ENCODE measurements around the gene LPO. TPM values are rescaled to one million over a fixed set of nuclear protein-coding genes. Genes with fewer than 3 reads are reported as not detected.

The LPO gene
- total and polyA plus RNA-seq, 10 of the 15 experiments (the other 5 are each of a cell fraction or from before 2014, with no cell fraction given) = 0.03 to 0.11 (median 0.06) TPM; not detected in 7

GRCh38 chr17:58283674-58284612 lies 45.6 kb downstream of the LPO start:
- in situ Hi-C loops (cut with MboI) (no loop called here), intact Hi-C loops (cut with micrococcal nuclease; ENCODE audit: unreplicated experiment) (no loop called here)
- H3K27me3 ChIP-seq (replicated peaks in 1 of 2; ENCODE audit: control insufficient read depth in 2 of 2, insufficient read depth in 2 of 2, low read length in 1 of 2) = no peaks in the 10 kb centered on the region
- ATAC-seq = no peak
- no peak overlapping the region for H3K9ac ChIP-seq (ENCODE audit: control insufficient read depth, insufficient read depth, low read length)
- no peak overlapping the region for H3K4me2 ChIP-seq (ENCODE audit: control insufficient read depth, insufficient read depth)
- DNase-seq (ENCODE audit: low read depth, low spot score) = no peak
- BruUV-seq (replicated peaks) = no TSS peak
- no peaks in the 10 kb centered on the region for H3K4me1 ChIP-seq (ENCODE audit: control insufficient read depth, insufficient read depth, low read length)
- WGBS (ENCODE audit: insufficient coverage, insufficient replicate concordance, low lambda C conversion rate, missing lambda C conversion rate) = 37% methylated on average over 12 of the region's 12 CpGs
- H3K4me3 ChIP-seq = no peak overlapping the region
- TF ChIP-seq E4F1 (IDR thresholded peaks at IDR 0.05; ENCODE audit: borderline replicate concordance, partially characterized antibody) (no peak), KDM1A (IDR thresholded peaks at IDR 0.05; ENCODE audit: borderline replicate concordance) (no peak), POLR2AphosphoS5 (IDR thresholded peaks at IDR 0.05; ENCODE audit: low read length) (no peak), GATAD2B (conservative IDR thresholded peaks at IDR 0.05; ENCODE audit: low read depth) (no peak), HSF1 (IDR thresholded peaks at IDR 0.05; ENCODE audit: low read depth, low read length) (no peak), SP1 (IDR thresholded peaks at IDR 0.05; ENCODE audit: low read depth, low read length) (no peak), SPI1 (IDR thresholded peaks at IDR 0.05; ENCODE audit: borderline replicate concordance, insufficient read depth, low read depth, low read length) (no peak), ZBED1 (IDR thresholded peaks at IDR 0.05; ENCODE audit: borderline replicate concordance) (no peak), EZH2 (IDR thresholded peaks at IDR 0.05; ENCODE audit: borderline replicate concordance, control insufficient read depth, low read depth, low read length) (no peak)
- RAD21 ChIA-PET (ENCODE audit: unreplicated experiment) = no interaction called here
- H2AFZ ChIP-seq (ENCODE audit: control insufficient read depth, low read depth, low read length) = no peak overlapping the region
- no peaks in the 10 kb centered on the region for H3K9me3 ChIP-seq (replicated peaks; ENCODE audit: control insufficient read depth, insufficient read depth, low read length)
- POLR2A ChIA-PET = interaction anchor here (1.0 kb wide), 1 partner anchor 17 kb away, joined by 3 read pairs; no protein-coding TSS in a partner anchor
- FAIRE-seq = no peak
- CTCF ChIA-PET = interaction anchor here (0.6 to 3.4 kb wide), 3 partner anchors 7 to 21 kb away, joined by 3 to 9 read pairs (median 4); no protein-coding TSS in a partner anchor
- H3K27ac ChIP-seq (ENCODE audit: control insufficient read depth, insufficient read depth) = no peak overlapping the region
- H3K79me2 ChIP-seq (ENCODE audit: control insufficient read depth, insufficient read depth, low read length) = no peaks in the 10 kb centered on the region
- no peaks in the 10 kb centered on the region for H3K36me3 ChIP-seq (ENCODE audit: control insufficient read depth in 2 of 2, insufficient read depth in 2 of 2, low read length in 1 of 2)
- no peaks in the 10 kb centered on the region for H4K20me1 ChIP-seq (ENCODE audit: control insufficient read depth, insufficient read depth)
- SMC1A ChIA-PET (ENCODE audit: uncharacterized antibody, unreplicated experiment) = interaction anchor here (0.6 kb wide), 1 partner anchor 175 kb away, joined by 3 read pairs; no protein-coding TSS in a partner anchor

Data from GM12878 (cell line).